ENCODE measurements around the gene PAMR1.

DNA sequence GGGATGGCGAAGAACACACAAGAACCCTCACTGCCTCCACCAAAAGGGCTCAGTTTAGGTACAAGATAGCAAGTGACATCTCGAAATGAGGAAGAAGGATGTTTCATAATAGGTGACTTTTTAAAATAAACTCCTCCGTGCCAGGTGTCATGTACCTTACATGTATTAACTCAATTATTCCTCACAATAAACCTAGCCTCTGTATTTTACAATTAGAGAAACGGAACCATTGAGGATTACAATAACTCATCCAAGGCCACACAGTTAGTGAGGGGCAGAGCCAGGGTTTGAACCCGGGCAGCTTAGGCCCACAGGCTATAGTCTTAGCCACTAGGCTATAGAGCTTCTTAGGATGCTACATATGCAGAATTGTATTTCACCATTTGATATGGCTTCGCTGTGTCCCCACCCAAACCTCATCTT is 965 bp upstream of the PAMR1 start:
- TF ChIP-seq EZH2 (IDR thresholded peaks at IDR 0.05; ENCODE audit: low read length, missing control alignments) (no peak), CTCF (conservative IDR thresholded peaks at IDR 0.05 in 1 of 2, IDR thresholded peaks at IDR 0.05 in 1 of 2; ENCODE audit: low read depth in 1 of 2, low read length in 2 of 2) (no peak)

Data from fibroblast of lung (primary cell).